WTC11 (cell line): ENCODE results near the gene SLC13A2. TPM values are rescaled to one million over a fixed set of nuclear protein-coding genes. Genes with fewer than 3 reads are reported as not detected.

Source experiments
- ATAC-seq: fragments of 200-7000 bp; cut with Tn5 transposase; 2 replicates; pipeline ENCODE4 v1.10.0; 2021; ENCODE audit warnings: mild to moderate bottlenecking, moderate library complexity
- CTCF ChIA-PET: fragments of 300-600 bp; sonication (Branson Sonifier 250); formaldehyde crosslinking; loops from one replicate; lab custom pipeline; 2021; ENCODE audit warnings: antibody characterized with exemption; lab: Charles Lee
- POLR2A ChIA-PET: fragments of 350-600 bp; sonication (Branson Sonifier 250); formaldehyde crosslinking; loops from one replicate; lab custom pipeline; 2021; ENCODE audit warnings: antibody characterized with exemption; lab: Charles Lee
- DNase-seq: peaks from one replicate; pipeline ENCODE4 v3.0.0; 2021; ENCODE audit warnings: low spot score
- H3K27ac Mint-ChIP-seq: 2 replicates; pipeline ENCODE4 v1.8.0; 2021; ENCODE audit warnings: mixed read lengths
- H3K27me3 Mint-ChIP-seq: 2 replicates; pipeline ENCODE4 v1.8.0; 2021; ENCODE audit warnings: low read depth, mild to moderate bottlenecking, moderate library complexity, mixed read lengths
- H3K36me3 Mint-ChIP-seq: 2 replicates; pipeline ENCODE4 v1.8.0; 2021; ENCODE audit warnings: mixed read lengths
- H3K4me1 Mint-ChIP-seq: 2 replicates; pipeline ENCODE4 v1.8.0; 2022; ENCODE audit warnings: mixed read lengths
- H3K4me3 Mint-ChIP-seq: 2 replicates; pipeline ENCODE4 v1.8.0; 2021; ENCODE audit warnings: mild to moderate bottlenecking, moderate library complexity, mixed read lengths
- H3K9me3 Mint-ChIP-seq: 2 replicates; pipeline ENCODE4 v1.8.0; 2021; ENCODE audit warnings: mixed read lengths
- CBFB ChIP-seq: sonication (generic); formaldehyde crosslinking; IDR thresholded peaks from 2 replicates; pipeline ENCODE4 v1.8.1; 2022; ENCODE audit warnings: mild to moderate bottlenecking, low read depth, missing genetic modification reagents
- CREM ChIP-seq: sonication (generic); formaldehyde crosslinking; IDR thresholded peaks from 2 replicates; pipeline ENCODE4 v1.8.1; 2022; ENCODE audit warnings: mild to moderate bottlenecking, missing genetic modification reagents, moderate library complexity
- ETV6 ChIP-seq: sonication (generic); formaldehyde crosslinking; IDR thresholded peaks from 2 replicates; pipeline ENCODE4 v1.8.1; 2022; ENCODE audit warnings: mild to moderate bottlenecking, missing genetic modification reagents
- FOXJ3 ChIP-seq: sonication (generic); formaldehyde crosslinking; IDR thresholded peaks from 2 replicates; pipeline ENCODE4 v1.9.0; 2021; ENCODE audit warnings: missing genetic modification reagents, mild to moderate bottlenecking, borderline replicate concordance
- FOXP1 ChIP-seq: sonication (generic); formaldehyde crosslinking; IDR thresholded peaks from 2 replicates; pipeline ENCODE4 v1.8.0; 2022; ENCODE audit warnings: missing genetic modification reagents, mild to moderate bottlenecking, moderate library complexity, borderline replicate concordance
- MXD4 ChIP-seq: fragments of 250-450 bp; sonication (Bioruptor Pico); IDR thresholded peaks from 2 replicates; pipeline ENCODE4 v1.8.0; 2021; ENCODE audit warnings: mild to moderate bottlenecking, moderate library complexity, borderline replicate concordance
- PRRX2 ChIP-seq: fragments of 250-450 bp; sonication (Bioruptor Pico); IDR thresholded peaks from 2 replicates; pipeline ENCODE4 v1.8.0; 2021; ENCODE audit warnings: mild to moderate bottlenecking
- TEAD1 ChIP-seq: sonication (generic); formaldehyde crosslinking; IDR thresholded peaks from 2 replicates; pipeline ENCODE4 v1.8.0; 2022; ENCODE audit warnings: mild to moderate bottlenecking, missing genetic modification reagents
- ZNF219 ChIP-seq: sonication (generic); formaldehyde crosslinking; IDR thresholded peaks from 2 replicates; pipeline ENCODE4 v1.8.0; 2023; ENCODE audit warnings: missing genetic modification reagents, mild to moderate bottlenecking, borderline replicate concordance
- ZNF423 ChIP-seq: fragments of 250-450 bp; sonication (Bioruptor Pico); IDR thresholded peaks from 2 replicates; pipeline ENCODE4 v2.1.2; 2022; ENCODE audit warnings: mild to moderate bottlenecking, moderate library complexity
- total RNA-seq: library from RNA; stranded (reverse); gene quantifications from 3 replicates; pipeline ENCODE4 v1.2.3, GENCODE V29; 2021
- TF ChIP-seq, protein P1 (sequence below): fragments of 250-450 bp; sonication (Bioruptor Pico); IDR thresholded peaks from 2 replicates; pipeline ENCODE4 v1.9.0; 2021; ENCODE audit warnings: mild to moderate bottlenecking
- TF ChIP-seq, protein P2 (sequence below): fragments of 250-450 bp; sonication (Bioruptor Pico); IDR thresholded peaks from 2 replicates; pipeline ENCODE4 v1.9.0; 2021; ENCODE audit warnings: moderate library complexity, mild to moderate bottlenecking, inconsistent platforms, borderline replicate concordance
- TF ChIP-seq, protein P3 (sequence below): sonication (generic); formaldehyde crosslinking; IDR thresholded peaks from 2 replicates; pipeline ENCODE4 v1.8.0; 2023; ENCODE audit warnings: missing genetic modification reagents
- TF ChIP-seq, protein P4 (sequence below): sonication (generic); formaldehyde crosslinking; IDR thresholded peaks from 2 replicates; pipeline ENCODE4 v1.8.1; 2022; ENCODE audit warnings: low read depth, missing genetic modification reagents, borderline replicate concordance
- TF ChIP-seq, protein P5 (sequence below): sonication (generic); formaldehyde crosslinking; IDR thresholded peaks from 2 replicates; pipeline ENCODE4 v1.8.1; 2022; ENCODE audit warnings: mild to moderate bottlenecking, moderate library complexity, missing genetic modification reagents
- TF ChIP-seq, protein P6 (sequence below): sonication (generic); formaldehyde crosslinking; IDR thresholded peaks from 2 replicates; pipeline ENCODE4 v1.8.0; 2023; ENCODE audit warnings: missing genetic modification reagents, mild to moderate bottlenecking, borderline replicate concordance
- TF ChIP-seq, protein P7 (sequence below): sonication (generic); formaldehyde crosslinking; IDR thresholded peaks from 2 replicates; pipeline ENCODE4 v1.8.1; 2022; ENCODE audit warnings: low read depth, mild to moderate bottlenecking, moderate library complexity, missing genetic modification reagents, borderline replicate concordance

Gene SLC13A2
- total RNA-seq, 1 experiment from 2014 or later = not detected

DNA sequence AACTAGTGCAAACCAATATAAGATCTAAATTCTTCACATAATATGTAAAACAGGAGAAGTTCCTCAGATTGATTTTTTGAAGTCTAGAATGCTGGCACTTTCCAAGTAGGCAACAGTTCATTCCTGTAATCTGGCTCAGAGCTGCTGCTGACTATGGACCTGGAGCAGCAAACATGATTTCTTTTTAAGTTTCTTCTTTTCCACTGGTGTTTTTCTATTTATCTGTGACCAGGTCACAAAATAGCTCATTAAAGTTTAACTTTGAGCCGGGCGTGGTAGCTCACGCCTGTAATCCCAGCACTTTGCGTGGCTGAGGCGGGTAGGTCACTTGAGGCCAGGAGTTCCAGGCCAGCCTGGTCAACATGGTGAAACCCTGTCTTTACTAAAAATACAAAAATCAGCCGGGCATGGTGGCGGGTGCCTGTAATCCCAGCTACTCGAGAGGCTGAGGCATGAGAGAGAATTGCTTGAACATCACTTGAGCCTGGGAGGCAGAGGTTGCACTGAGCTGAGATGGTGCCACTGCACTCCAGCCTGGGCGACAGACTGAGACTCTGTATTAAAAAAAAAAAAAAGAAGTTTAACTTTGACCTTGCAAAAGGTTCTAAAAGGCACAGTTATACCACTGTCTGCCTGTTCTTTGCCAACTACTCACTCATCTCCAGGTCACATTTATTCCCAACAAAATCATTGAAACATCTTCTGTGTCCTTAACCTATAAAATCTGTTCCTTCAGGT is 29.4 kb upstream of the SLC13A2 start:
- no peak overlapping the region for H3K27ac Mint-ChIP-seq
- no peak for TF ChIP-seq ZNF423
- no peak for TF ChIP-seq FOXP1 (CRISPR knock-in tag)
- no peak for TF ChIP-seq MXD4 (CRISPR knock-in tag)
- no peaks in the 10 kb centered on the region for H3K36me3 Mint-ChIP-seq
- DNase-seq = no peak
- peaks cover 8% of the 10 kb centered on the region; the same call in 1 of the 2 replicates for H3K9me3 Mint-ChIP-seq
- ATAC-seq = no peak
- CTCF ChIA-PET = interaction anchor here (1.2 to 1.9 kb wide), 2 partner anchors 18 to 27 kb away, joined by 4 read pairs; no protein-coding TSS in a partner anchor
- POLR2A ChIA-PET = no interaction called here
- H3K27me3 Mint-ChIP-seq = peaks cover 4% of the 10 kb centered on the region; the same call in 1 of the 2 replicates
- H3K4me3 Mint-ChIP-seq = no peak overlapping the region
- H3K4me1 Mint-ChIP-seq = no peaks in the 10 kb centered on the region

DNA sequence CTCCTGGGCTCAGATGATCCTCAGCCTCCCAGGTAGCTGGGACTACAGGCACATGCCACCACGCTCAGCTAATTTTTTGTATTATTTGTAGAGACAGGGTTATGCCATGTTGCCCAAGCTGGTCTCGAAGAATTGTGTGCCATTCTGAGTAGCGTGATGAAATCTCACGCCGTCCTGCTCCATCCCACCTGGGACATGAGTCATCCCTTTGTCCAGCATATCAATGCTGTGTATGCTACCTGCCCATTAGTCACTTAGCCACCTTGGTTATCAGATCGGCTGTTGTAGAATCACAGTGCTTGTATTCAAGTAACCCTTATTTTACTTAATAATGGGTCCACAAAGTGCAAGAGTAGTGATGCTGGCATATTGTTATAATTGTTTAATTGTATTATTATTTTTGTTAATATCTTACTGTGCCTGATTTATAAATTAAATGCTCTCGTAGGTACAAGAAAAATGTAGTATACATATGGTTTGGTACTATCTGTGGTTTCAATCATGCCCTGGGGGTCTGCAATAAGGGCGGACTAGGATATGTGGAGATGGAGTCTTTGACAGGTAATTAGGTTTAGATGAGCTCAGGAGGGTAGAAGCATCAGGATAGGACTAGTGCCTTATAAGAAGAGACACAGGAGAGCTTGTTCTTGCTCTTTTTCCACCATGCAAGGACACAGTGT is 26.6 kb upstream of the SLC13A2 start:
- DNase-seq (no peak), ATAC-seq (no peak)
- ChIA-PET POLR2A (no interaction called here), CTCF (interaction anchor here (1.6 kb wide), 1 partner anchor 11 kb away, joined by 3 read pairs; no protein-coding TSS in a partner anchor)
- Mint-ChIP-seq H3K27ac (no peak overlapping the region), H3K4me1 (no peaks in the 10 kb centered on the region), H3K27me3 (peaks cover 8% of the 10 kb centered on the region; the same call in 1 of the 2 replicates), H3K4me3 (no peak overlapping the region), H3K36me3 (no peaks in the 10 kb centered on the region), H3K9me3 (peaks cover 13% of the 10 kb centered on the region; the same call in 1 of the 2 replicates)
- TF ChIP-seq, protein P1, sequence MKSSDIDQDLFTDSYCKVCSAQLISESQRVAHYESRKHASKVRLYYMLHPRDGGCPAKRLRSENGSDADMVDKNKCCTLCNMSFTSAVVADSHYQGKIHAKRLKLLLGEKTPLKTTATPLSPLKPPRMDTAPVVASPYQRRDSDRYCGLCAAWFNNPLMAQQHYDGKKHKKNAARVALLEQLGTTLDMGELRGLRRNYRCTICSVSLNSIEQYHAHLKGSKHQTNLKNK = no peak
- TF ChIP-seq, protein P2, sequence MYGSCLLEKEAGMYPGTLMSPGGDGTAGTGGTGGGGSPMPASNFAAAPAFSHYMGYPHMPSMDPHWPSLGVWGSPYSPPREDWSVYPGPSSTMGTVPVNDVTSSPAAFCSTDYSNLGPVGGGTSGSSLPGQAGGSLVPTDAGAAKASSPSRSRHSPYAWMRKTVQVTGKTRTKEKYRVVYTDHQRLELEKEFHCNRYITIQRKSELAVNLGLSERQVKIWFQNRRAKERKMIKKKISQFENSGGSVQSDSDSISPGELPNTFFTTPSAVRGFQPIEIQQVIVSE (CRISPR knock-in tag) = no peak

DNA sequence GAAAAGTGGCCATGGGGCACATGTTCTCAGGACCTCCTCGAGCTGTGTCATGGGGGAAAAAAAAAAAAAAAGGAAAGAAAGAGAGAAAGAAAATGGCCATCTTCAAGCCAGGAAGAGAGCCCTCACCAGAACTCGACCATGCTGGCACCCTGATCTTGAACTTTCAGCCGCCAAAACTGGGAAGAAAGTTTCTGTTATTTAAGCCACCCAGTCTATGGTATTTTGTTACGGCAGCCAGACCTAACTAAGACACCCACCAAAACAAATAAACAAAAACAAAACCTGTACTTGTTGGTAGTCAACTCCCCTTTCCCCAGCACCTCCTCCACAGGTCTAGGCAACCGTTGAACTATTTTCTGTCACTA is 26.1 kb upstream of the SLC13A2 start:
- Mint-ChIP-seq H3K36me3 (no peaks in the 10 kb centered on the region), H3K9me3 (peaks cover 10% of the 10 kb centered on the region), H3K4me3 (no peak overlapping the region), H3K27me3 (peaks cover 8% of the 10 kb centered on the region), H3K27ac (no peak overlapping the region), H3K4me1 (no peaks in the 10 kb centered on the region)
- ChIA-PET POLR2A (no interaction called here), CTCF (interaction anchor here (1.6 kb wide), 1 partner anchor 11 kb away, joined by 3 read pairs; no protein-coding TSS in a partner anchor)
- no peak for DNase-seq
- ATAC-seq = no peak
- no peak for TF ChIP-seq FOXJ3 (CRISPR knock-in tag)
- TF ChIP-seq CREM (CRISPR knock-in tag) = no peak
- TF ChIP-seq, protein P3, sequence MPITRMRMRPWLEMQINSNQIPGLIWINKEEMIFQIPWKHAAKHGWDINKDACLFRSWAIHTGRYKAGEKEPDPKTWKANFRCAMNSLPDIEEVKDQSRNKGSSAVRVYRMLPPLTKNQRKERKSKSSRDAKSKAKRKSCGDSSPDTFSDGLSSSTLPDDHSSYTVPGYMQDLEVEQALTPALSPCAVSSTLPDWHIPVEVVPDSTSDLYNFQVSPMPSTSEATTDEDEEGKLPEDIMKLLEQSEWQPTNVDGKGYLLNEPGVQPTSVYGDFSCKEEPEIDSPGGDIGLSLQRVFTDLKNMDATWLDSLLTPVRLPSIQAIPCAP (CRISPR knock-in tag) = no peak
- no peak for TF ChIP-seq ETV6
- TF ChIP-seq, protein P4, sequence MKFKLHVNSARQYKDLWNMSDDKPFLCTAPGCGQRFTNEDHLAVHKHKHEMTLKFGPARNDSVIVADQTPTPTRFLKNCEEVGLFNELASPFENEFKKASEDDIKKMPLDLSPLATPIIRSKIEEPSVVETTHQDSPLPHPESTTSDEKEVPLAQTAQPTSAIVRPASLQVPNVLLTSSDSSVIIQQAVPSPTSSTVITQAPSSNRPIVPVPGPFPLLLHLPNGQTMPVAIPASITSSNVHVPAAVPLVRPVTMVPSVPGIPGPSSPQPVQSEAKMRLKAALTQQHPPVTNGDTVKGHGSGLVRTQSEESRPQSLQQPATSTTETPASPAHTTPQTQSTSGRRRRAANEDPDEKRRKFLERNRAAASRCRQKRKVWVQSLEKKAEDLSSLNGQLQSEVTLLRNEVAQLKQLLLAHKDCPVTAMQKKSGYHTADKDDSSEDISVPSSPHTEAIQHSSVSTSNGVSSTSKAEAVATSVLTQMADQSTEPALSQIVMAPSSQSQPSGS (CRISPR knock-in tag) = no peak
- TF ChIP-seq TEAD1 (CRISPR knock-in tag) = no peak
- TF ChIP-seq, protein P5, sequence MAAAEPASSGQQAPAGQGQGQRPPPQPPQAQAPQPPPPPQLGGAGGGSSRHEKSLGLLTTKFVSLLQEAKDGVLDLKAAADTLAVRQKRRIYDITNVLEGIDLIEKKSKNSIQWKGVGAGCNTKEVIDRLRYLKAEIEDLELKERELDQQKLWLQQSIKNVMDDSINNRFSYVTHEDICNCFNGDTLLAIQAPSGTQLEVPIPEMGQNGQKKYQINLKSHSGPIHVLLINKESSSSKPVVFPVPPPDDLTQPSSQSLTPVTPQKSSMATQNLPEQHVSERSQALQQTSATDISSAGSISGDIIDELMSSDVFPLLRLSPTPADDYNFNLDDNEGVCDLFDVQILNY (CRISPR knock-in tag) = no peak
- TF ChIP-seq, protein P6, sequence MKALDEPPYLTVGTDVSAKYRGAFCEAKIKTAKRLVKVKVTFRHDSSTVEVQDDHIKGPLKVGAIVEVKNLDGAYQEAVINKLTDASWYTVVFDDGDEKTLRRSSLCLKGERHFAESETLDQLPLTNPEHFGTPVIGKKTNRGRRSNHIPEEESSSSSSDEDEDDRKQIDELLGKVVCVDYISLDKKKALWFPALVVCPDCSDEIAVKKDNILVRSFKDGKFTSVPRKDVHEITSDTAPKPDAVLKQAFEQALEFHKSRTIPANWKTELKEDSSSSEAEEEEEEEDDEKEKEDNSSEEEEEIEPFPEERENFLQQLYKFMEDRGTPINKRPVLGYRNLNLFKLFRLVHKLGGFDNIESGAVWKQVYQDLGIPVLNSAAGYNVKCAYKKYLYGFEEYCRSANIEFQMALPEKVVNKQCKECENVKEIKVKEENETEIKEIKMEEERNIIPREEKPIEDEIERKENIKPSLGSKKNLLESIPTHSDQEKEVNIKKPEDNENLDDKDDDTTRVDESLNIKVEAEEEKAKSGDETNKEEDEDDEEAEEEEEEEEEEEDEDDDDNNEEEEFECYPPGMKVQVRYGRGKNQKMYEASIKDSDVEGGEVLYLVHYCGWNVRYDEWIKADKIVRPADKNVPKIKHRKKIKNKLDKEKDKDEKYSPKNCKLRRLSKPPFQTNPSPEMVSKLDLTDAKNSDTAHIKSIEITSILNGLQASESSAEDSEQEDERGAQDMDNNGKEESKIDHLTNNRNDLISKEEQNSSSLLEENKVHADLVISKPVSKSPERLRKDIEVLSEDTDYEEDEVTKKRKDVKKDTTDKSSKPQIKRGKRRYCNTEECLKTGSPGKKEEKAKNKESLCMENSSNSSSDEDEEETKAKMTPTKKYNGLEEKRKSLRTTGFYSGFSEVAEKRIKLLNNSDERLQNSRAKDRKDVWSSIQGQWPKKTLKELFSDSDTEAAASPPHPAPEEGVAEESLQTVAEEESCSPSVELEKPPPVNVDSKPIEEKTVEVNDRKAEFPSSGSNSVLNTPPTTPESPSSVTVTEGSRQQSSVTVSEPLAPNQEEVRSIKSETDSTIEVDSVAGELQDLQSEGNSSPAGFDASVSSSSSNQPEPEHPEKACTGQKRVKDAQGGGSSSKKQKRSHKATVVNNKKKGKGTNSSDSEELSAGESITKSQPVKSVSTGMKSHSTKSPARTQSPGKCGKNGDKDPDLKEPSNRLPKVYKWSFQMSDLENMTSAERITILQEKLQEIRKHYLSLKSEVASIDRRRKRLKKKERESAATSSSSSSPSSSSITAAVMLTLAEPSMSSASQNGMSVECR (CRISPR knock-in tag) = no peak
- no peak for TF ChIP-seq PRRX2 (CRISPR knock-in tag)
- TF ChIP-seq CBFB = no peak
- TF ChIP-seq, protein P7, sequence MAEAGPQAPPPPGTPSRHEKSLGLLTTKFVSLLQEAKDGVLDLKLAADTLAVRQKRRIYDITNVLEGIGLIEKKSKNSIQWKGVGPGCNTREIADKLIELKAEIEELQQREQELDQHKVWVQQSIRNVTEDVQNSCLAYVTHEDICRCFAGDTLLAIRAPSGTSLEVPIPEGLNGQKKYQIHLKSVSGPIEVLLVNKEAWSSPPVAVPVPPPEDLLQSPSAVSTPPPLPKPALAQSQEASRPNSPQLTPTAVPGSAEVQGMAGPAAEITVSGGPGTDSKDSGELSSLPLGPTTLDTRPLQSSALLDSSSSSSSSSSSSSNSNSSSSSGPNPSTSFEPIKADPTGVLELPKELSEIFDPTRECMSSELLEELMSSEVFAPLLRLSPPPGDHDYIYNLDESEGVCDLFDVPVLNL (CRISPR knock-in tag) = no peak
- no peak for TF ChIP-seq ZNF219 (CRISPR knock-in tag)
